Activated CD4-positive, CD25-positive, alpha-beta regulatory T cell treated with anti-CD3 and anti-CD28 coated beads, Interleukin-2, amount 50 U/mL, for 72 hours (primary cell): Measurements from ENCODE around the gene HIPK2.

Experiments
- DNase-seq: peaks from one replicate; pipeline ENCODE4 v3.0.0; 2021

Gene HIPK2

DNA sequence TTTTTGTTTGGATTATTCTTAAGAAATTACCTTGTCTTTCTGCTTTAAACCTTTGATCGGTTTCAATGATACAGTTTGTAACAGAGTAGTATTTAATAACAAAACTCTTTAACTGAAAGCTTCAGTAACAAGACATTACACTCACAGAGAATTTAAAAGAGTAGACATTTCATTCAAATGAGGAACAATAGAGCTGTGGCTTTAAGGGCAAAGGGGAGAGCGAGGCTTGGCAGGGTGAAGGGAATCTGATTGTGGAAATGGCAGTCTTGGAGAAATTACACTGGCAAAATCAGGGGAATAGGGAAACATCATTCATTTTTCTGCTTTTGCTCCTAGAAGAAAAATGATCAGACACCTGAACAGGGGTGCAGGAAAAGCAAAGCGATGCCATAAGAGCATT lies 5.1 kb upstream of the HIPK2 start:
- DNase-seq, result no peak

DNA sequence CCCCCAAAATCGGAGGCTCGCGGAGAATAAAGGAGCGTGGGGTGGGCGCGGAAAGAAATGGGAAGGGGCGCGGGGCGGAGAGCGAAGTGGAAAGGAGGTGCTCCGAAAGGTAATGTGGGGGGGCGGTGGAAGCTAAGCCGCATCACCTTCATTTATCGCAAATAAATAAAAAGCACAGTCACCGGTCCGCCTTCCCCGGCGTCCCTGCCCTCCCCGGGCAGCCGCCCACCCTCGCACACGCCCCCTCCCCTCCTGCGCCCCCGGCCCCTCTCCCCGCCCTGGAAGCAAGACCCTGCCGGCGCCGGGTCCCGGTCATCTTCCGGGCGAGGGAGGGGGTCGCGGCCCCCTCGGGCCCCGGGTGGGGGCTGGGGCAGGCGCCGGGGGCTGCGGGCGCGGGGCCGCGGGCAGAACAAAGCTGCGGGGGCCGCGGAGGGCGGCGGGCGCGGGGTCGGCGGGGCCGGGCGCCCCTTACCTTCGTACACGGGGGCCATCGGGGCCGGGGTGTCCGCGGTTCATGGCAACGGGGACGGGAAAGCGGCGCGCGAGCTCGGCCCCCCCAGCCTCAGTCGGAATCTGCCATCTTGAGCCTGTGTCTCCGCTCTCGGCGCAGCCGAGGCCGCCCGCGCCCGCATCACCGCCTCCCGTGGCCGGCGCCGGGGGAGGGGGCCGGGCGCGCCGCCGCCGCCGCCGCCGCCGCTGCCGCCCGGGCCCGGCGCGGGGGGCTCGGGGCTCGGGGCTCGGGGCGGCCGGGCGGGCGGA lies 486 bp downstream of the HIPK2 start:
- peak; percentile 54 for DNase-seq

DNA sequence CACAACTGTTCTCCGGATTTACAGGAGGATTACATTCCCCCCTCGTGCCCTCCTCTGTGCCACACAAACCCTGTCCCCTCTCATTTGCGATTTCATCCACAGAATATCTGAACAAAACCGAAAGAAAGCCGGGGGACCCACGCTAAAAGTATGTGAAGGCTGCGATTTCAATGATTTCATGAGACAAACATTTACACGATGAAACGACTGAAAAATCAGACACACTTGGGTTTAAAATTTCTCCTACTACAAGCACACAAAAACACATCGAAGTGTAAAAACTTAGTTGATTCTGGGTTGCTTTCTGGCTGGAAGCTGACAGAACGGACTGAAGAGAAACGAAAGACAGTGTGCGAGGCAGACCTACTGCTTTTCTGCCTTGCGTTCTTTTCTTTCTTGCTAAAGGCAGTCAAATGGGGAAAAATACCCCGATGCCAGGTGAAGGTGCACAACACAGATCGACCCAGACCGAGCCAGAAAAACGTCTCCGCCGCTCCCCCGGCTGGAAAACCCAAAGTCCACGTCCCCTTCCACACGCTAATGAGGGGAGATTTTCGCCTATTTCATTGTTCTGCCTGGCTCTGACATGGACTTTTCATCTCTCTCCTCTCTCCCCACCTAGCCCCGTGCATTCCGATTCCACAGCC lies 1.2 kb downstream of the HIPK2 start:
- no peak for DNase-seq

DNA sequence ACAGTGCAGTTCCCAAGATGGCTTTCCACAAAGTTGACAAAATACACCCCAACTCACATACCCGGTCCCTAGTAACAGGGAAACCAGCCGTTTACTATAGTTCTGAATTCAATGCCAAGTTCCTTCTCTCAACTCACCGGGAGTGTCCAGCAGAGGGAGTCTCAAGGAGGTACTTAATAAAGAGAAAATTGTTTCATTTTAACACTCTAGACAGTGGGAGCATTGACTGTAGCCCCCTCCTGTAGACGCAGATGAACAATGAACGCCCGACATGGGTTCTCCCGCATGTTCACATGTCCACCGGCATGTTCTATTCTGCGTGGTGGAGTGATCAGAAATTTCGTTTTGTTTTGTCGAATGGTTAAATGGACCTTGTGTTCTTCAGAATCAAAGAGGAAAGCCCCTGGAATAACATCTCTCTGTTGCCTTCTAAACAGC lies 1.9 kb downstream of the HIPK2 start:
- peak; percentile 39 for DNase-seq

DNA sequence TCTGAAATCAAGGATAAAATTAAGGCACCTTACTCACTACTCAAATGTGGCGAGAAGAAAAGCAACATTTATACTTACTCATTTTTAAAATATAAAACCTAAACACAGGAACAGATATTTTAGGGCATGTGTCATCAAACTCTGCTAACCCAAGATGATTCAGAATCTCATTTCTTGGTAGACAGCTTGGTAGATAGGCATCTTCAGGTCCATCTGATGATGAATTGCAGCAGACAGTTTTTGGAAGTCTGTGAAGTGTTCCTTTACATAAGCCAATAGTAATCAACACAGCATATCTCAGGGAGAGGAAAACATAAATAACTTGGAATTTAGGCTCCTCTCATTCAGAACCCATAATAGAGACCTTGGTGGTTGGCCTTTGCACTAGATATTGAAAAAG lies 3.4 kb downstream of the HIPK2 start:
- no peak for DNase-seq

DNA sequence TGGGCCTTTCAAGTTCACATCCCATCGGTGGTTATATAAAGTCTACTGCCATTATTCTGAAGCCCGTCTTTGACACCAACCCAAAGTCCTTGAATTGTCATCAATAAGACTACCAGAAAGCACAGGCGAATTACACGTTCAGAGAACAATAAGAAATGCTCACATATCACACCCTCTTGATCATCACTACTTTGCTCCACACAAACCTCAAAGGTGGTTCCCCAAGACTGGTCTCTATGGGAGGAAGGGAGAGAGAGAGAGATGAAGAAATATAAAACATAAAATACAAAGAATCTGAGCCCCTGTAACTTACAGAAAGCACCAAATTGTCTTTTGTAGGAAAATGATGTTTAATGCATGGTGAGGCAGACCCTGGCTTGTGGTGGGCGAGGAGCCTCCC lies 4.4 kb downstream of the HIPK2 start:
- no peak for DNase-seq

DNA sequence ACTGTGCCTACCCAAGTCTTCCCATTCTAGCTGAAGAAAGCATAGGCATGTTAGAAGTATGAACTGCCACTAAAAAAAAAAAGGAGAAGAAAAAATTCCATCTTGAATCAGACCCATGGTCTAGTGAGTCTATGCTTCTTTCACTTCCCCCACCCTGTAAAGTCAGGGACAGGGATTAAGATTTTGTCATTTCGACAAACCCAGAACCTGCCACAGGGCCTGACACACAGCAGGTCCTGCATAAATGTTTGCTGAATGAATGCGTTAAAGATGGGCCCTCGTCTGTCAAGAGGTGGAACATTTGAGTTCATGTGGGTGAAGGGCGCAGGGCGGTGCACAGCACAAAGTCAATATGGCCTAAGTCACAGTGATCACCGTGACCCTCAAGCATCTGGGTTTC lies 4.9 kb downstream of the HIPK2 start:
- no peak for DNase-seq

DNA sequence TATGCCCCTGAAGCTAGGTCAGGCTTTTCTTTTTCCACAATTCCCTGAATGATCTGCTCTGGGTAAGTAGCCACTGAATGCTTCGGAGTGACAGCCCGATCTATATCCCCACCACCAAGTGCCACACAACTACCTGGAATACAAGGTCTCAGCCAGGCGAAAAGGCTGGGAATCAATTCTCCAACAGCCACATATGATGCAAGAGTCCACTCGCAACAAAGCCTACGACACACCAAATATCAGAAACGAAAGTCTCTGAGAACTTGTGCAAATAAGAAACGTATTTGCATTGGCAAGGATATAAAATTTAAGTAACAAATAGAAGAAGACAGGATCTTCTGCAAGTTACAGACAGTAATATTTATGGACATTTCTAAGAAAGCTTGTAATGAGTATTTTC lies 5.7 kb downstream of the HIPK2 start:
- no peak for DNase-seq

DNA sequence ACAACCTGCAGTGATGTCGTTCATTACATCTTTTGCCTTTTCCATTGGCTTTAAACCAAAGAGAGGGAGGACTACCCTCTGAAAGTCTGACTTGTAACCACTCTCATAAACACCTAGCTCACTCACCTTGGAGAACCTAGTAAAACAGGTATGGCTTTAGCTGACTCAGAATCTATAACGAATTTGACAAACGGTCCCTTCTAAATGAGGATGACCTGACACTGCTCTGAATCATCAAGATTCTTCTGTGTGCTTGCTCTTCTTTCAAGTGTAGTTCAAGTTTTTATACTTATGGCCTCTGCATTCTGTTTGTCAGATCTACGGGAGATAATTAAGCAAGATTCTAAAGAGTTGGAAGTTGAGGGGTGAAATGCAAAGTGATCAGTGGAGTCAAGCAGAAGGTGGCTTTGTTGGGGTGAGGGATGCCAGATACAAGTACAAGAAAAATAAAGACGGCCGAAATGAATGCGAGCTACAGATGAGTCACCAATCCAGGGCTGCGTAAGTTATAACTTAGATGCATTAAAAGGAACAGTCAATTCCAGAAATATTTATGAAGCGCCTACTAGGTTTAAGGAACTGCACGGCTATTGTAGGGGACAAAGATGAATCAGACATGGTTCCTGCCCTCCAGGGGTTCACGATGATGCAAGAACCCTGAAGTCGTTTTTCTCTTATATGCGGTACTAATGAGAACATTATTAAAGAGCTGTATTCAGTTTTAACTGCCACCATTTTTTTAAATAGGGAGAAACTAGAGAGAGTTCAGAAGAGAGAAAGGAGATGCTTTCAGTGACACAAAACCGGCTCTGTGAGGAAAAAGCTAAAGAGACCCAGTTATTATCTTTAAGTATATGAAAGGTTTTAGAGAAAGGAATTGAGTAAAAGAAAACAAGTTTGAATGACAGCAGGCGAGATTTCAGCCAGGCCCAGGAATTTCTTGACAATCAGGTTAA lies 6.5 kb downstream of the HIPK2 start:
- no peak for DNase-seq

DNA sequence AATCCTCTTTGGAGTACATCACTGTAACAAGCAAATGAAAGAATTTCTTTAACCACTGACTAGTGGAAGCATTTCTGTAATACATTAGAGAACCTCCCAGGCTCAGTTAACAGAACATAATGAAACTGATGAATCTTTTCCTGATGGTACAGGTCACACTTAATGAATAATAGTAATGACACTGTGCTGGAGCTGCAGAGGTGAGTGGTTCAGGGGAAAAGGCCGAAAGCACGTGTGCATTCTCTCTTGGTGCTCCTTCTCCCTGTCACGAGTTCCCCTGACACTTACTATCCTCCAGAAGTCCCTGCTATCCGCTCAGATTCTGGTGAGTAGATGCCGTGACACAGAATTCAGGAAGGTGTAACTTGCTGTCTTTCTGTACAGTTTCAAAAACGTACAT lies 8.0 kb downstream of the HIPK2 start:
- DNase-seq, result no peak

DNA sequence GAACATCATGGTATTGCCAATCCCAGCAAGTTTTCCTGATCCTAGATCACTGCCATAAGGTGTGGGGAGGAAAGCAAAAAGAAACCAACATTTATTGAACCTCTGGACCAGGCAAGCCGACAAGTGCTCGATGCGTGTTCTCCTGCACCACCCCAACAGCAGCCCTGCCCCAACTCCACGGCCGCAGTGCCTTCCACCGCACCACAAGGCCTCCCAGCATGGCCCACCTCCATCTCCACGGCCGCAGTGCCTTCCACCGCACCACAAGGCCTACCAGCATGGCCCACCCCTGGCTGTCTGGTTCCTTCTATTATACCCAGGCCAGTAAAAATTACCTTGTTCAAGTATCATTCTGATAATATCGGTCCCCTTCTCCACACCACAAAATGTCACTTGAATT lies 8.7 kb downstream of the HIPK2 start:
- DNase-seq, result no peak

DNA sequence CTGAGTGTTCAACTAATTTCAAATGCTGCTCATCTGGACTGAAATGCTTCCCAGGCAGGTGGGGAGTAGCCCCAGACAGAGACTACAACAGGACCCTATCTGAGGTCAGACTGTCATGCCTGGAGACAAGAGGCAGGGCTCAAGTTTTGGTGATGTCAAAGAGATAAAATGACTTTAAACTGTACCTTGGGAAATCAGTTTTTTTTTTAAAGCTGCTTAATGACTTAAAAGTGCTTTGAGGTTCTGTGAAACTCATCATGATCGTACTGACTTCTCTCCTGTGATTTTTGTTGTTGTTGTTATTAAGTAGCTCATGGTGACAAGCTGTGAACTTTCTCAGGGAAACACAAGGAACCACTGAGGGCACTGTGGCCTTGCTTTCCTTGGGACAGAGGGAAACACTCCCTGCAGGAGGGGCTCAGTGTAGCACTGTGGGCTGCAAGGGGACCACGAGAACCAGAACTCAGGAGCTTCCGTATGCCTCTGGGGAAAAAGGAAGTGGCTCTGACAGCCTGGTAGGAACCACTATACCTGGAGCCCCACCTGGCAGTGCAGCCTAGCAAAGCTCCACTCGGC lies 9.5 kb downstream of the HIPK2 start:
- DNase-seq, result no peak

DNA sequence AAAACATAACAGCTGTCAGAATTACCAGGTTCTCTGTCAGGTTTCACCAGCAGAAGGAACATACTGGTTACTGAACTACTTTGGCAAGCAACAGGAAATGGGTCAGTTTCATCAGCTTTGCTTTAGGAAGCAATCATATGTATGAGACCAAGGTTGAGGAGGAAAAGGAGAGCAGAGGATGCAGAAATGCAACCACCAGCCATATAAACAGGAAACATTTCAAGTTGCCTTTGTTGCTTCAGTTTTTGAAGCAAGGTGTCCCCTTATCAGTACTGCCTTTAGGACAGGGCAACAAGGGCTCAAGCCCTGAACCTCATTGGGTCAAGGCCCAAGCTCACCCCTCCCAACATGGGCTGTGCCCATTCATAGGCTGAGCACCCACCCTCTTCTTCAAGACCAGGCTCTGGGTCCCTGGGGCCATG lies 10.2 kb downstream of the HIPK2 start:
- no peak for DNase-seq

DNA sequence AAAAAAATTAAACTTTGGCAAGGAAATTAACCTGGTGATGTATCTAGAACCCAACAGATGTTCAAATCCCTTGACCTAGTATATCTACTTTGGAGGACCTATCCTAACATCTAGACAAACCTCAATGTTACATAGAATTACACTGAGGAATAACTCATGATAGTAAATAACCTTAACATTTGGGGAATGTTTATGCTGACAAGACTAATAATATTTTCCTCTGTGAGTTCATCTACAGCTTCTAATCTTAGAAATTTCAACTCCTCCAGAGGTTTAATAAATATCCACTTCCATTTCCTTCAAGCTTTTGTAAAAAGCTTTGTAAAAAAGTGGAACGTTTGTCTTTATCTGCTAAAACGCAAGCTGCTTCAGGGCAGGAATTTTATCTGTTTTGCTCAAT lies 12.7 kb downstream of the HIPK2 start:
- DNase-seq, result no peak

DNA sequence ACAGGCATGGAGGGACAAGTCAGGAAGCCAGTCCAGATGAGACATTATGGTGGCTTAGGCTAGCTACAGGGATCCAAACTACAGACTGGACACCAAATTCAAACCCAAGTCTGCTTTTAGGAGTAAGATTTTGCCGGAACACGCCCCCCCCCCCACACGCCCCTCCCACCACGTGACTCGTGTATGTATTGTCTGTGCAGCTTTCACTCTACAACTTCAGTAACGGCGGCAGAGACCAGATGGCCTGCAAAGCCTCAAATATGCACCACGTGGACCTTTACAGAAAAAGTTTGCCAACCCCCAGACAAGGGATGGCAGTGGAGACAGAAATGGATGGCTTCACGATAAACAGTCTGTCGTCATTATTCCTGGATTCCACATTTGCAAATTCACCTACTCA lies 14.5 kb downstream of the HIPK2 start:
- no peak for DNase-seq

DNA sequence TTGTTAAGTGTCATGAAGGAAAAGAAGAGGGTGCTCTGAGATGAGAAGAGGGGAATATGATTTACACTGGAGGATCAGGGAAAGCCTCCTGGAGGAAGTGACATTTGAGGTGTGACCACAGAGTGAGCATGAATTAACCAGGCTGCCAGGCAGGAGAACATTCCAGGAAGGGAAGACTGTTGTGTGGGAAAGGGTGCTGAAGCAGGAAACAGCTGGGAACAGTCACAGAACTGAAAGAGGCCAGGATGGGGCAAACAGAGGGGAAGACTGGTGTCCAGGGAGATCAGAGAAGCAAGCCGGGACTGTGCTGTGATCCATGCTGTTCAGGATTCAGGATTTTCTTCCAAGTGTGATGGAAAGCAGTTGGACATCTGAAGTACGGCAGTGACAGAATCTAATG lies 14.9 kb downstream of the HIPK2 start:
- DNase-seq, result no peak

DNA sequence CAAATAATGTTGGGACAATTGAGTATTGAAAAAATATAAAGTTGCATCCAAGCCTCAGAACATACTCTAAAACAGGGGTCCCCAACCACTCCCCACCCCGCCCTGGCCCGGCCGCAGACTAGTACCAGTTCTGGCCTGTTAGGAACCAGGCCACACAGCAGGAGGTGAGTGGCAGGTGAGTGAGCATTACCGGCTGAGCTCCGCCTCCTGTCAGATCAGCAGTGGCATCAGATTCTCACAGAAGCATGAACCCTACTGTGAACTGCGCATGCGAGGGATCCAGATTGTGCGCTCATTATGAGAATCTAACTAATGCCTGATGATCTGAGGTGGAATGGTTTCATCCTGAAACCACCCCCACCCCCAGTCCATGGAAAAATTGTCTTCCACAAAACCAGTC lies 19.4 kb downstream of the HIPK2 start:
- DNase-seq, result no peak

DNA sequence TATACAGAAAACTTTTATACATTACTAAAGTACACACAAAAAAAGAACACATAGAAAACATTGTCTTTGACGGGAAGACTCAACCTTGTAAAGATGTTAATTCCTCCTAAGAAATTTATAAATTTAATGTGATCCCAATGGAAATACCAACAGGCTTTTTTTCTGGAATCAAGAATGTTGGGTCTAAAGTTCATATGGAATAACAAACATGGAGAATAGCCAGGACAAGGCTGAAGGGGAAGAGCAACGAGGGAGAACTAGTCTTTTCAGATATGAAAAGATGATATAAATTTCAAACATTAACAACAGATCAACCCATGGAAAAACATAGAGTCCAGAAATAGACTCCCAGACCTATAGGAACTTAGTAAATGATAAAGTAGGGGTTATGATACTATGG lies 19.8 kb downstream of the HIPK2 start:
- DNase-seq, result no peak

DNA sequence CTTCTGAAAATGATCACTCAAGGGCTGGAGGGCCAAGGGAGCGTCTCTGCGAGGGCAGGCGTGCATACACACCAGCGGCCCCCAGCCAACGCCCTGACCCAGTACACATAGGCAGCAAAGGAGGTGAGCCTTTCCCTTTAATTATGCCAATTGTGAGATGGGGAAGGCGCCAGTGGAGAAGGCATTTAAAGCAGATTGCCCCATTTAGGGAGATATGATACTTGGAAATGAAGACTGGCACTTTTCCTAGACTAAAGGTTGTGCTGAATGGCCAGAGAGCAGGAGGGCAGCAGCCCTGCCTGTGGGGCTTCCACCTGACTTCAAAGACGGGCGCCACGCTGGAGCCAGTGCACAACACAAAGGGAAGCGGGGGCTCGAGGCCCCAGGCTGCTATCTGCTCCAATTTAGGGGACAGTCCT lies 24.1 kb downstream of the HIPK2 start:
- no peak for DNase-seq

DNA sequence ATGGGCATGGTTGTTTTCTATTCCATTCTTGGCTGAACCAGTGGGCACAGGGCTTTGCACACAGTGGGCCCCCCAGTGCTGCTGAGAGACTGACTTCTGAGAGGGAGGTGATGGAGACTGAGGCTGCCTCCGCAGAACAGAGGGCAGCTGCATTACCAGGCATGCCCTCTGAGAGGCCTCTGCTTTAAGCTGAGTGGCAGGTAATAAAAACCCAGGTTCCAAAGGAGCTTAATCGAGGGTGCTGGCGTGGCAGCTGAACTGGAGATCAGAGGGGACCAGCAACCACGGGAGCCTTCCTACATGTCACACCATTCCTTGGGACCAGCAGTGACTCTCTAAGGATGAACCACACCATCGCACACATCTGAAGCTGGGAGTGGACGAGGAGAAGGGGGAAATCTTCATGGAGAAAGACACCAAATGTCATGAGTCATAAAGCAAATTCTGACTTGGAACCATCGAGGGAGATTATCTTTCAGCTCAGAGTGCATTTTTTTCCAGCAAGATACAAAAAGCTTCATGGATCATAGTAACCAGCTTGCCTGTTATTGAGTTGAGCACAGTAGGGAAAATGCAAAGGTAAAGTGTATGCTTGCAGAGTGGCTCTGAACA lies 24.6 kb downstream of the HIPK2 start:
- no peak for DNase-seq

DNA sequence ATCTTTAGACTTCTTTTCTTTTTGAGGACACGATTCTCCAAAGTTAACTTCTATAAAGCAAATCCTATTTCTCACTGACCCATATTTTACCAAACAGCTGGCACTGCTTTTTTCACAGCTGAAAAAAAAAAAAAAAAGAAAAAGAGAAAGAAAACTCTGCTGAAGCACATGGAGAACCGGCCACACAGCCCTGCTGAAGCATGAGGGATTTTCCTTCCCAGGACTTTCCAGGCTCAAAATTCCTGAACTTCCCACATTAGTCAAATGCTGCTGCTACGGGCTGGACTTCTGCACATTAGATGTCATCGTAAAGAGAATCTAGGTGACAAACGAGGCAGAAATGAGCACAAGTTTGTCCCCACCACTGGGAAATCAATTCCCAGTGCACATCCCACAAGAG lies 25.2 kb downstream of the HIPK2 start:
- DNase-seq, result no peak

DNA sequence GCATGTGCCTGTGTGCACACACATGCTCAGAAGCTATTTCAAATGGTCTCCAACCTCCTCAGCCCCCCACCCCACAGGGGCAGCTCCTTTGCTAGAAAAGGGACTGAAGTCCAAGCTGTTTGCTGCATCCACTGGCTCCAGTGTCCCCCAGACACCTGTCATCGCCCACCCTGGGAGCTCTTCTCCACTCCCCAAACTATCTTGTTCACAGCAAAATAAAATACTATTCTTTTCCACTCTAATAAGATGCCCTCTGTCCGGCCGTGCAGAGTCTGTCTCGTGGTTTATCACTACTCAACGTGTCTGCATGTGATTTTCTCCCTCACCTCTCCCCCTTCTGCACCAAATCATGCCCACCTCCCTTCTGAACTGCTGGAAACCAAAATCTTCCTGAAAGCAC lies 25.6 kb downstream of the HIPK2 start:
- no peak for DNase-seq
